DOHH2 (cell line): Measurements from ENCODE around the gene CRCP.

Experiments used
- CTCF ChIP-seq: fragments of 200-600 bp; sonication (generic); IDR thresholded peaks from one replicate; pipeline ENCODE4 v1.5.1; 2014; ENCODE audit warnings: antibody characterized with exemption, mild to moderate bottlenecking, low read depth, low read length; ENCODE audit not compliant: poor library complexity, severe bottlenecking
- EZH2phosphoT487 ChIP-seq: fragments of 200-600 bp; sonication (generic); IDR thresholded peaks from 2 replicates; pipeline ENCODE4 v1.6.1; 2017; ENCODE audit warnings: borderline replicate concordance, mild to moderate bottlenecking, antibody characterized with exemption, low read length, moderate library complexity, mixed read lengths

DNA sequence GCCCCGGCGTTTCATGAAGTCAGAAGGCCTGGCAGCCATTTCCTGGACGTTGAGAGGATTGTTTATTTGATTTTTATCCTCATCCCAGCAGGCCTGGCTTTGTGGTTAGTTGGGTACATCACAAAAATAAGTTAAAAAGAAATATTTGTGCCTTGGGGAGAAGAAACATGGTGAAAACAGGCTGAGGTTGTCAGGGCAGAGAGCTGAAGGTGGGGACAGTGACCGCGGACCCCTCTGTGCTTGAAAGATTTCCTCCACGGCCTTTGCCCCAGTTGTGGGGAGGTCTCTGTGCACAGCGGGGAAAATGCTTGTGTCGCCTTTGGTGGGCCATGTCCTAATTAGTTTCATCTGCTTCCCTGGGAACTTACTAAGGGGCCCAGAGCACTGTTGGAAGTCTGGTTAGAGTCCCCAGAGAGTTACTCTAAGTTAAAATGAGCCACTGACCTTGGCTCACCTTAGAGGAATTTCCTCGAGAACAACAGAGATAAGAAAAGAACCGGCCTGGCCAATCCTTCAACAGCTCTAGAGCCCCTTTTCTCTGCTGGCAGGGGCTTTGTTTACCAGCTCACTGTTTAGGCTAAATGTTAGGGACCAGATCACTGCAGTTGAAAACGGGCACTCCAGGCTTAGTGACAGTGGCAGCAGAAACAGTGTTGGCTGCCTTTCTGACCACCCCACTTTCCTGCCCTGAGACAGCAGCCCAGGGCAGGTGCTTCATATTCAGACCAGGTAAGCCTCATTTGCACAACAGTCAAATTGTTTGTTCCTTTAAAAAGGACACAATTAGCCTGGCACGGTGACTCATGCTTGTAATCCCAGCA, 37.9 kb downstream of the CRCP start:
- TF ChIP-seq CTCF (no peak), EZH2phosphoT487 (no peak)
